Esophagus muscularis mucosa (tissue), 4 donors: Measurements from ENCODE around the gene MICAL3.

Source experiments
- EP300 ChIP-seq: sonication (generic); formaldehyde crosslinking; IDR thresholded peaks from one replicate; pipeline ENCODE4 v1.6.1; 2017; ENCODE audit warnings: antibody characterized with exemption
- POLR2A ChIP-seq: fragments of 450-650 bp; IDR thresholded peaks from one replicate; pipeline ENCODE4 v1.6.1; 2017; ENCODE audit warnings: antibody characterized with exemption, moderate library complexity, mild to moderate bottlenecking, low read depth
- POLR2AphosphoS5 ChIP-seq, 2 donors: sonication (generic); formaldehyde crosslinking; IDR thresholded peaks; one replicate each; pipeline ENCODE4 v1.6.1; 2017; ENCODE audit warnings: antibody characterized with exemption in 2 of 2
- TF ChIP-seq, protein P1 (sequence below), 3 experiments: fragments of 200-600 bp in 2 of 3; fragments of 450-650 bp in 1 of 3; sonication (generic) in 2 of 3; IDR thresholded peaks; one replicate each; pipeline ENCODE4 v1.5.1; 2017 to 2019; ENCODE audit warnings: antibody characterized with exemption in 3 of 3, mild to moderate bottlenecking in 2 of 3, moderate library complexity in 1 of 3

DNA sequence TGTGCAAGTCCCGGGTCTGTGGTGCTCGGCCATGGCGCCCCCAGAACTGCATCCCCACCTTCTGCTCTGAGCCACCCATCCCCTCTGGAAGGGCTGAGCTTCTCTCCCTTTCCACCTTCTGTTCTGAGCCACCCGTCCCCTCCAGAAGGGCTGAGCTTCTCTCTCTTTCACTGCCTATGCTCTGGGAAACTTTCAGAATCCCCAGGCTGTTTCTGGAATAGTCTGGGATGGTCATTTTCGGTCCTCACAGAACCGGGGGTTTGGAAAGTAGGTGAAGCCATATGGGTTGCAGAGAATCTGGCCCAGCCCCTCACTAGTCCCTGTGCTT lies 246.7 kb downstream of the MICAL3 start:
- TF ChIP-seq POLR2A, result no peak
- TF ChIP-seq, protein P1, sequence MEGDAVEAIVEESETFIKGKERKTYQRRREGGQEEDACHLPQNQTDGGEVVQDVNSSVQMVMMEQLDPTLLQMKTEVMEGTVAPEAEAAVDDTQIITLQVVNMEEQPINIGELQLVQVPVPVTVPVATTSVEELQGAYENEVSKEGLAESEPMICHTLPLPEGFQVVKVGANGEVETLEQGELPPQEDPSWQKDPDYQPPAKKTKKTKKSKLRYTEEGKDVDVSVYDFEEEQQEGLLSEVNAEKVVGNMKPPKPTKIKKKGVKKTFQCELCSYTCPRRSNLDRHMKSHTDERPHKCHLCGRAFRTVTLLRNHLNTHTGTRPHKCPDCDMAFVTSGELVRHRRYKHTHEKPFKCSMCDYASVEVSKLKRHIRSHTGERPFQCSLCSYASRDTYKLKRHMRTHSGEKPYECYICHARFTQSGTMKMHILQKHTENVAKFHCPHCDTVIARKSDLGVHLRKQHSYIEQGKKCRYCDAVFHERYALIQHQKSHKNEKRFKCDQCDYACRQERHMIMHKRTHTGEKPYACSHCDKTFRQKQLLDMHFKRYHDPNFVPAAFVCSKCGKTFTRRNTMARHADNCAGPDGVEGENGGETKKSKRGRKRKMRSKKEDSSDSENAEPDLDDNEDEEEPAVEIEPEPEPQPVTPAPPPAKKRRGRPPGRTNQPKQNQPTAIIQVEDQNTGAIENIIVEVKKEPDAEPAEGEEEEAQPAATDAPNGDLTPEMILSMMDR (IDR thresholded peaks at IDR 0.05), result no peak
- TF ChIP-seq POLR2AphosphoS5 (IDR thresholded peaks at IDR 0.05), result no peak
- no peak for TF ChIP-seq EP300
